NK-92 (cell line): Measurements from ENCODE around the gene DLG2.
"Not testable (repeated sequence)": the region's sequence is repeated elsewhere in the genome, so short reads cannot be mapped to it uniquely, and the experiment has no call there.

Source experiments
- DNase-seq: peaks from one replicate; lab custom pipeline; 2025; ENCODE audit not compliant: unreplicated experiment; lab: John Stamatoyannopoulos, UW

Gene DLG2

GRCh38 chr11:85464283-85464682 is 162.9 kb downstream of the DLG2 start:
- no peak for DNase-seq

GRCh38 chr11:85459304-85459703 is 167.8 kb downstream of the DLG2 start:
- DNase-seq, result no peak

GRCh38 chr11:85444479-85444878 is 182.7 kb downstream of the DLG2 start:
- no peak for DNase-seq

GRCh38 chr11:85440273-85440672 is 186.9 kb downstream of the DLG2 start:
- no peak for DNase-seq

GRCh38 chr11:85438328-85438727 is 188.8 kb downstream of the DLG2 start:
- DNase-seq, result no peak

GRCh38 chr11:85431319-85431718 is 195.8 kb downstream of the DLG2 start:
- no peak for DNase-seq

- DNase-seq, result no peak
Observed at GRCh38 chr11:85423794-85424193, 203.3 kb downstream of the DLG2 start.

- no peak for DNase-seq
Observed at GRCh38 chr11:85423316-85423715, 203.8 kb downstream of the DLG2 start.

GRCh38 chr11:85414175-85414574 is 213.0 kb downstream of the DLG2 start:
- no peak for DNase-seq

- no peak for DNase-seq
Observed at GRCh38 chr11:85407648-85408047, 219.5 kb downstream of the DLG2 start.

GRCh38 chr11:85406841-85407240 is 220.3 kb downstream of the DLG2 start:
- no peak for DNase-seq

- DNase-seq, result no peak
Observed at GRCh38 chr11:85406316-85406715, 220.8 kb downstream of the DLG2 start.

GRCh38 chr11:85395515-85396055 is 231.6 kb downstream of the DLG2 start:
- DNase-seq, result not testable (repeated sequence)

- no peak for DNase-seq
Observed at GRCh38 chr11:85394283-85394682, 232.9 kb downstream of the DLG2 start.

GRCh38 chr11:85391141-85391540 is 236.0 kb downstream of the DLG2 start:
- DNase-seq, result no peak

GRCh38 chr11:85385547-85385946 is 241.6 kb downstream of the DLG2 start:
- DNase-seq, result no peak

- DNase-seq, result no peak
Observed at GRCh38 chr11:85385111-85385510, 242.0 kb downstream of the DLG2 start.

- no peak for DNase-seq
Observed at GRCh38 chr11:85379066-85379465, 248.1 kb downstream of the DLG2 start.

- no peak for DNase-seq
Observed at GRCh38 chr11:85377901-85378300, 249.2 kb downstream of the DLG2 start.

- no peak for DNase-seq
Observed at GRCh38 chr11:85359859-85360258, 267.3 kb downstream of the DLG2 start.

GRCh38 chr11:85355921-85356320 is 271.2 kb downstream of the DLG2 start:
- DNase-seq, result no peak

GRCh38 chr11:85349539-85349938 is 277.6 kb downstream of the DLG2 start:
- DNase-seq, result not testable (repeated sequence)

GRCh38 chr11:85348945-85349344 is 278.2 kb downstream of the DLG2 start:
- no peak for DNase-seq

- no peak for DNase-seq
Observed at GRCh38 chr11:85347291-85347690, 279.9 kb downstream of the DLG2 start.
